Keratinocyte (primary cell): Measurements from ENCODE around the gene NDOR1. TPM values are rescaled to one million over a fixed set of nuclear protein-coding genes. Genes with fewer than 3 reads are reported as not detected.

Source experiments
- DNase-seq: peaks from one replicate; pipeline ENCODE4 v3.0.0-alpha.2; 2011; ENCODE audit warnings: low read depth, missing footprints, low spot score
- FAIRE-seq: peaks from 2 replicates; lab custom pipeline; 2011; peaks lifted over from hg19 to GRCh38; lab: Jason Lieb, UNC
- H2AFZ ChIP-seq: 2 replicates; pipeline ENCODE4 v1.6.0; 2012; ENCODE audit warnings: low read length, control low read depth, inconsistent platforms; ENCODE audit not compliant: control insufficient read depth
- H3K27ac ChIP-seq: 2 replicates; pipeline ENCODE4 v1.5.1; 2011; ENCODE audit warnings: low read length; ENCODE audit not compliant: control insufficient read depth, insufficient read depth
- H3K27me3 ChIP-seq: 3 replicates; pipeline ENCODE4 v1.6.0; 2011; ENCODE audit warnings: low read length; ENCODE audit not compliant: control insufficient read depth, insufficient read depth; ENCODE audit errors: extremely low read depth
- H3K36me3 ChIP-seq, 2 experiments: 2 replicates in 1 of 2; 3 replicates in 1 of 2; pipeline ENCODE4 v1.5.1; 2011; ENCODE audit warnings: low read length in 2 of 2, mild to moderate bottlenecking in 1 of 2; ENCODE audit not compliant: control insufficient read depth in 2 of 2, insufficient read depth in 2 of 2; ENCODE audit errors: extremely low read depth in 1 of 2
- H3K4me1 ChIP-seq: 3 replicates; pipeline ENCODE4 v1.5.1; 2011; ENCODE audit warnings: low read length; ENCODE audit not compliant: control insufficient read depth, insufficient read depth; ENCODE audit errors: extremely low read depth
- H3K4me2 ChIP-seq: 3 replicates; pipeline ENCODE4 v1.6.0; 2011; ENCODE audit warnings: low read depth, low read length; ENCODE audit not compliant: control insufficient read depth, insufficient read depth; ENCODE audit errors: extremely low read depth
- H3K4me3 ChIP-seq, 3 experiments: fragments of 200-600 bp in 1 of 3; sonication (generic) in 1 of 3; 2 replicates in 2 of 3; 3 replicates in 1 of 3; pipeline ENCODE4 v1.5.1; 2011 to 2016; ENCODE audit warnings: low read length in 3 of 3, mild to moderate bottlenecking in 3 of 3, control low read depth in 2 of 3, inconsistent platforms in 1 of 3, low read depth in 1 of 3, mixed read lengths in 1 of 3, mixed run types in 1 of 3, moderate library complexity in 1 of 3; ENCODE audit not compliant: control insufficient read depth in 2 of 3, insufficient read depth in 2 of 3; ENCODE audit errors: extremely low read depth in 1 of 3
- H3K79me2 ChIP-seq: 2 replicates; pipeline ENCODE4 v1.6.0; 2012; ENCODE audit warnings: low read length; ENCODE audit not compliant: control insufficient read depth, insufficient read depth
- H3K9ac ChIP-seq: 3 replicates; pipeline ENCODE4 v1.6.0; 2011; ENCODE audit warnings: low read length; ENCODE audit not compliant: control insufficient read depth, insufficient read depth; ENCODE audit errors: extremely low read depth
- H3K9me1 ChIP-seq: 3 replicates; pipeline ENCODE4 v1.6.0; 2011; ENCODE audit warnings: low read length; ENCODE audit not compliant: control insufficient read depth, insufficient read depth; ENCODE audit errors: extremely low read depth
- H3K9me3 ChIP-seq: 2 replicates; pipeline ENCODE4 v1.5.1; 2012; ENCODE audit warnings: low read depth, low read length; ENCODE audit not compliant: control insufficient read depth
- H4K20me1 ChIP-seq: 3 replicates; pipeline ENCODE4 v1.6.0; 2011; ENCODE audit warnings: low read length; ENCODE audit not compliant: control insufficient read depth, insufficient read depth; ENCODE audit errors: extremely low read depth
- CTCF ChIP-seq, 3 experiments: IDR thresholded peaks in 1 of 3; conservative IDR thresholded peaks in 1 of 3; optimal IDR thresholded peaks in 1 of 3; 2 replicates in 2 of 3; 3 replicates in 1 of 3; pipeline versions ENCODE3 to v1.5.1; 2011; ENCODE audit warnings: low read length in 3 of 3, mild to moderate bottlenecking in 3 of 3, moderate library complexity in 2 of 3, control low read depth in 1 of 3, inconsistent platforms in 1 of 3; ENCODE audit not compliant: insufficient read depth in 2 of 3; ENCODE audit errors: extremely low read depth in 1 of 3
- EZH2 ChIP-seq: IDR thresholded peaks from one replicate; pipeline ENCODE4 v1.6.1; 2012; ENCODE audit warnings: inconsistent platforms, mild to moderate bottlenecking, low read length, moderate library complexity
- dilution Hi-C: fragments of 300-500 bp; cut with MboI; formaldehyde crosslinking; loops from one replicate; pipeline ENCODE4 v1.7.0; 2020; ENCODE audit warnings: low sequenced_read_pairs; ENCODE audit not compliant: extremely low pct_ligation_motif_present
- polyA plus RNA-seq, 5 experiments: library from polyadenylated mRNA; depleted of rRNA in 3 of 5; stranded (reverse) in 3 of 5; stranded (forward) in 1 of 5; unstranded in 1 of 5; fragments of >200 nt; gene quantifications; 1 replicate in 1 of 5; 2 replicates in 3 of 5; 3 replicates in 1 of 5; pipeline versions ENCODE4 v1.2.1 to v1.2.3, GENCODE V29; 2011 to 2012; ENCODE audit warnings: missing spikeins in 2 of 5, low read depth in 1 of 5, low replicate concordance in 1 of 5

Gene NDOR1
- polyA plus RNA-seq, 1 donor (not counting 4 experiments of a cell fraction or from before 2014, with no cell fraction given): 3.9 TPM

GRCh38 chr9:137189297-137190295, 15.9 kb upstream of the NDOR1 start:
- Histone ChIP-seq H4K20me1 (no peaks in the 10 kb centered on the region), H3K9me1 (no peaks in the 10 kb centered on the region), H3K27ac (peak overlapping the region; percentile 89), H3K36me3 (peaks cover 13 to 19% of the 10 kb centered on the region in 2 experiments), H3K4me1 (peaks cover 25% of the 10 kb centered on the region), H3K9ac (peak overlapping the region; percentile 92), H3K79me2 (peaks cover 47% of the 10 kb centered on the region), H3K4me3 (peak overlapping the region; percentile 88 to 96 (median 90)), H3K27me3 (peaks cover 3% of the 10 kb centered on the region), H2AFZ (peak overlapping the region; percentile 22), H3K4me2 (peak overlapping the region; percentile 79), H3K9me3 (no peaks in the 10 kb centered on the region)
- FAIRE-seq: no peak
- DNase-seq: no peak
- no peak for TF ChIP-seq CTCF (optimal IDR thresholded peaks at IDR 0.05 in 1 of 3, IDR thresholded peaks at IDR 0.05 in 1 of 3, conservative IDR thresholded peaks at IDR 0.05 in 1 of 3; ENCODE audit: extremely low read depth in 1 of 3, insufficient read depth in 2 of 3, low read length in 3 of 3)
- TF ChIP-seq EZH2: no peak
- dilution Hi-C loops: no loop called here

DNA sequence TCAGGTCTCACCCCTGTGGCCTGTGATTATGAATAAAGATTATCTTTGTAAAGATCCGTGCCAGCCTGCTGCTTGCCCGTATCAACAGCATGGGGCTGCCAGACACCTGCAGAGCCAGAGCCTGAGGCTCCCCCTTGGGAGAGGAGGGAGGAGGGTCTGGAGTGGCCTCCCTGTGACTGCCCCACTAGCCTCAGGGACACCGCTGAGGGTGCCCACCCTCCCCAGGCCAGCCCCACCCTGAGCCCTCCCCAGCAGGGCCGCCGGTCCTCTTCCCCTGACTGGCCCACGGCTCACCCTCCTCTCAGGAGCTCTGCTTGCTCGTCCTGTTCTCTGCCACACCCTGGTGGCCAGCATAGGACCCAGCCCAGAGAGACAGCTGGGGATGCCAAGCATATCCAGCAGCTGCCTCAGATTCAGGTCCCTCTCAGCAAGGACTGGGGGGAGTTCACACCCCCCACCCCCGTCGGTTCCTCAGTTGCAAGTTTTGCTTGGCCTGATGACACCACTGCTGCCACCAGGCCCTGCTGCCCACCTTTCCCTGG, 15.1 kb upstream of the NDOR1 start:
- TF ChIP-seq CTCF (optimal IDR thresholded peaks at IDR 0.05 in 1 of 3, IDR thresholded peaks at IDR 0.05 in 1 of 3, conservative IDR thresholded peaks at IDR 0.05 in 1 of 3; ENCODE audit: extremely low read depth in 1 of 3, insufficient read depth in 2 of 3, low read length in 3 of 3) (no peak), EZH2 (no peak)
- dilution Hi-C loops: no loop called here
- no peak for FAIRE-seq

More for the DNA sequence above, 15.1 kb upstream of the NDOR1 start:
- Histone ChIP-seq H3K27ac (no peak overlapping the region), H2AFZ (no peak overlapping the region), H3K27me3 (peaks cover 3% of the 10 kb centered on the region), H3K9ac (no peak overlapping the region), H3K4me3 (no peak overlapping the region), H3K36me3 (peaks cover 13 to 17% of the 10 kb centered on the region in 2 experiments), H3K4me2 (no peak overlapping the region), H3K79me2 (peaks cover 46% of the 10 kb centered on the region), H3K4me1 (peaks cover 33% of the 10 kb centered on the region), H3K9me1 (peaks cover 2% of the 10 kb centered on the region), H3K9me3 (no peaks in the 10 kb centered on the region), H4K20me1 (peaks cover 2% of the 10 kb centered on the region)
- DNase-seq: no peak
